Cardiac fibroblast (primary cell): ENCODE measurements around the gene STK24.

ENCODE experiments used
- DNase-seq, 2 donors: peaks; one replicate each; pipeline versions ENCODE4 v3.0.0 to v3.0.0-alpha.2; 2010; ENCODE audit warnings: low read depth in 2 of 2
- H3K4me3 ChIP-seq, 2 donors: replicated peaks in 1 of 2; 1 replicate in 1 of 2; 2 replicates in 1 of 2; pipeline ENCODE4 v1.5.1; 2011; ENCODE audit warnings: low read depth in 2 of 2, low read length in 2 of 2, mild to moderate bottlenecking in 2 of 2, moderate library complexity in 1 of 2
- TF ChIP-seq, protein P1 (sequence below): IDR thresholded peaks from one replicate; pipeline ENCODE4 v1.5.1; 2011; ENCODE audit warnings: low read depth, mild to moderate bottlenecking, low read length, inconsistent platforms

The STK24 gene

DNA sequence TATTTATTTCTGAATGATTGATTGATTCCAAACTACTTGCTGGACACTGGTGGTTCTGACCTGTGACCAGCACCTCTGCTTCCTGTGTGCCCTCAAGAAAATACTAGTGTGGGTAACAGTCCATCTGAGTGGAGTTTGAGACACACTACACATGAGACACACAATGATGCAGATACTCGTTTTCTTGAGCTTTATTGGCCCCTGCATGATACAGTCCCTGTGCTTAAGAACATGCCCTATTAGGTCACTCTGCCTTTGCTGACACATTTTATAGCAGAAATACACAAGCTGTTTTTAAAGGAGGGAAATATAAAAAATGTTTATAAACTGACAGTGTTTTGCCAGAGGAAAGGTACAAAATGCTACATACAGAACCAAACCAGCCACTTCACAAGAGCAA lies 126.9 kb downstream of the STK24 start:
- TF ChIP-seq, protein P1, sequence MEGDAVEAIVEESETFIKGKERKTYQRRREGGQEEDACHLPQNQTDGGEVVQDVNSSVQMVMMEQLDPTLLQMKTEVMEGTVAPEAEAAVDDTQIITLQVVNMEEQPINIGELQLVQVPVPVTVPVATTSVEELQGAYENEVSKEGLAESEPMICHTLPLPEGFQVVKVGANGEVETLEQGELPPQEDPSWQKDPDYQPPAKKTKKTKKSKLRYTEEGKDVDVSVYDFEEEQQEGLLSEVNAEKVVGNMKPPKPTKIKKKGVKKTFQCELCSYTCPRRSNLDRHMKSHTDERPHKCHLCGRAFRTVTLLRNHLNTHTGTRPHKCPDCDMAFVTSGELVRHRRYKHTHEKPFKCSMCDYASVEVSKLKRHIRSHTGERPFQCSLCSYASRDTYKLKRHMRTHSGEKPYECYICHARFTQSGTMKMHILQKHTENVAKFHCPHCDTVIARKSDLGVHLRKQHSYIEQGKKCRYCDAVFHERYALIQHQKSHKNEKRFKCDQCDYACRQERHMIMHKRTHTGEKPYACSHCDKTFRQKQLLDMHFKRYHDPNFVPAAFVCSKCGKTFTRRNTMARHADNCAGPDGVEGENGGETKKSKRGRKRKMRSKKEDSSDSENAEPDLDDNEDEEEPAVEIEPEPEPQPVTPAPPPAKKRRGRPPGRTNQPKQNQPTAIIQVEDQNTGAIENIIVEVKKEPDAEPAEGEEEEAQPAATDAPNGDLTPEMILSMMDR: no peak
- H3K4me3 ChIP-seq: no peak overlapping the region
- DNase-seq: no peak

DNA sequence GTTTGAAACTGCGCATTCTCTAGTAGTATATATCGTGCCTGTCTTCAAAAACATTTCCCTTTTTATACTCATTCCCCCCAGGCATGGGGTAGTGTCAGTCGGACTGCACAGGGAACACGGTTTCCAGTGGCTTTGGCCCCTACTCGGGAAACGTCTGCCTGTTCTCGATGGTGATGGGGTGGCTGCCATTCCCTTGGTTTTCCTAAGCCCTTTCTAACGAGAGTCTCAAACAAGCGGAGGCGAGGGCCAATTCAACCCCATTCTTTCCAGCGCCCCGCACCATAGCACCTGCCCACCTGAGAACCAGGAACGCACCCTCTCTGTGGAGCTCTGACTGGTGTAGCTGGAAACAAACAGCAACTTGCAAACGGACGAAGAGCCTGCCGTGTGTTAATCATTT lies 127.6 kb downstream of the STK24 start:
- TF ChIP-seq, protein P1: no peak
- H3K4me3 ChIP-seq: no peak overlapping the region
- DNase-seq: no peak

- no peak for DNase-seq
- H3K4me3 ChIP-seq: no peak overlapping the region
- TF ChIP-seq, protein P1: no peak
These were observed 128.3 kb downstream of the STK24 start for GRCh38 chr13:98448642-98448928.

GRCh38 chr13:98447881-98448641 lies 128.8 kb downstream of the STK24 start:
- DNase-seq: peak; percentile 31 to 33
- no peak overlapping the region for H3K4me3 ChIP-seq
- TF ChIP-seq, protein P1: peak; percentile 44

GRCh38 chr13:98447130-98447529 lies 129.8 kb downstream of the STK24 start:
- TF ChIP-seq, protein P1: no peak
- no peak overlapping the region for H3K4me3 ChIP-seq
- no peak for DNase-seq

GRCh38 chr13:98446234-98446621 lies 130.7 kb downstream of the STK24 start:
- no peak for DNase-seq
- TF ChIP-seq, protein P1: no peak
- no peak overlapping the region for H3K4me3 ChIP-seq
